ENCODE measurements around the gene ZNF12.

The ZNF12 gene

DNA sequence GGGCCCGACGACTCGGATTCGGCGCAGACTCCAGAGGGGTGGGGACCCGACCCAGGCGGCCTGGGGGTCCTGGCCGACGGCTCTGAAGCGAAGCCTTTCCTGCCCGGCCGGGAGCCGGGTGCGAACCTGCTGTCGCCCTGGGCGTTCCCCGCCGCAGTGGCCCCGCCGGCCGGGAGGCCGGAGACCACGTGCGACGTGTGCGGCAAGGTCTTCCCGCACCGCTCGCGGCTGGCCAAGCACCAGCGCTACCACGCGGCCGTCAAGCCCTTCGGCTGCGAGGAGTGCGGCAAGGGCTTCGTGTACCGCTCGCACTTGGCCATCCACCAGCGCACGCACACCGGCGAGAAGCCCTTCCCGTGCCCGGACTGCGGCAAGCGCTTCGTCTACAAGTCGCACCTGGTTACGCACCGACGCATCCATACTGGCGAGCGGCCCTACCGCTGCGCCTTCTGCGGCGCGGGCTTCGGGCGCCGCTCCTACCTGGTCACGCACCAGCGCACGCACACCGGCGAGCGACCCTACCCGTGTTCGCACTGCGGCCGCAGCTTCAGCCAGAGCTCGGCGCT is 54.2 kb downstream of the ZNF12 start:
- H3K4me3 ChIP-seq (ENCODE audit: low read length), result no peak overlapping the region
- H2AFZ ChIP-seq (ENCODE audit: low read length), result no peak overlapping the region
- H3F3A ChIP-seq (ENCODE audit: insufficient read depth, low read length), result no peaks in the 10 kb centered on the region
- no peaks in the 10 kb centered on the region for H3K79me2 ChIP-seq (ENCODE audit: low read length)
- H3K27me3 ChIP-seq (replicated peaks; ENCODE audit: insufficient read depth, low read length), result no peaks in the 10 kb centered on the region
- no peaks in the 10 kb centered on the region; the same call in 1 of the 2 replicates for H3K9me3 ChIP-seq (replicated peaks; ENCODE audit: insufficient read depth, low read length)
- H4K20me1 ChIP-seq (ENCODE audit: insufficient read depth, low read length), result no peaks in the 10 kb centered on the region
- no peaks in the 10 kb centered on the region for H3K9me2 ChIP-seq (replicated peaks; ENCODE audit: insufficient read depth, low read length)
- H3K27ac ChIP-seq (ENCODE audit: low read length), result no peak overlapping the region
- H3K36me3 ChIP-seq (replicated peaks; ENCODE audit: insufficient read depth, low read length), result no peaks in the 10 kb centered on the region; the same call in 1 of the 2 replicates
- no peak for DNase-seq
- no peak for TF ChIP-seq EZH2 (optimal IDR thresholded peaks at IDR 0.05; ENCODE audit: low read depth, low read length)
- TF ChIP-seq, protein P1, sequence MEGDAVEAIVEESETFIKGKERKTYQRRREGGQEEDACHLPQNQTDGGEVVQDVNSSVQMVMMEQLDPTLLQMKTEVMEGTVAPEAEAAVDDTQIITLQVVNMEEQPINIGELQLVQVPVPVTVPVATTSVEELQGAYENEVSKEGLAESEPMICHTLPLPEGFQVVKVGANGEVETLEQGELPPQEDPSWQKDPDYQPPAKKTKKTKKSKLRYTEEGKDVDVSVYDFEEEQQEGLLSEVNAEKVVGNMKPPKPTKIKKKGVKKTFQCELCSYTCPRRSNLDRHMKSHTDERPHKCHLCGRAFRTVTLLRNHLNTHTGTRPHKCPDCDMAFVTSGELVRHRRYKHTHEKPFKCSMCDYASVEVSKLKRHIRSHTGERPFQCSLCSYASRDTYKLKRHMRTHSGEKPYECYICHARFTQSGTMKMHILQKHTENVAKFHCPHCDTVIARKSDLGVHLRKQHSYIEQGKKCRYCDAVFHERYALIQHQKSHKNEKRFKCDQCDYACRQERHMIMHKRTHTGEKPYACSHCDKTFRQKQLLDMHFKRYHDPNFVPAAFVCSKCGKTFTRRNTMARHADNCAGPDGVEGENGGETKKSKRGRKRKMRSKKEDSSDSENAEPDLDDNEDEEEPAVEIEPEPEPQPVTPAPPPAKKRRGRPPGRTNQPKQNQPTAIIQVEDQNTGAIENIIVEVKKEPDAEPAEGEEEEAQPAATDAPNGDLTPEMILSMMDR (IDR thresholded peaks at IDR 0.05; ENCODE audit: low read length), result no peak
- no peak for TF ChIP-seq EZH2phosphoT487 (IDR thresholded peaks at IDR 0.05; ENCODE audit: low read length)
- no peak overlapping the region for H3K4me2 ChIP-seq (ENCODE audit: low read depth, low read length)
- no peaks in the 10 kb centered on the region for H3K4me1 ChIP-seq (ENCODE audit: low read length)
- no peak overlapping the region for H3K9ac ChIP-seq (ENCODE audit: low read length)

GRCh38 chr7:6651851-6652445 is 54.8 kb downstream of the ZNF12 start:
- DNase-seq, result no peak

DNA sequence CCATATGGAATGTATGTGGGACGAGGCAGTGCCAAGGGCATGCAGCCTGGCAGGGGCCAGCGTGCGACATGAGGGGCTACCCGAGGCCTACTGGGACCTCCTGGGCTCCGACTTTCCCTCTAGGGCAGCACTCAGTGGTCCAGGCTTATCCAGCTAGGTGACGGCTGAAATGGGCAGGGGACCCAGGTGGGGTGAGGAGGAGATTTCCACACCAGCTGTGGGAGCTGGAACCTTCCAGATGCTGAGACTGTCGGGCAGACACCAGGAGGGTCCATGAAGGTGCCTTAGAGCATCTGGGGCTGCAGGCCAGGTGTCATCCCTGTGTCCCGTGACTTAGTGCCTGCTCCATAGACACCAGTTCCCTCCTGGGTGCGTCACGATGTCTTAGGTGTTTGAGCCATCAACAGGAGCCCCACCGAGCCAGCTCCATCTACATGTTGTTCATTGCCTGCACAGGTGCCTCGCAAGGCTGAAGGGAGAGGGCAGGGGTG is 56.2 kb downstream of the ZNF12 start:
- Histone ChIP-seq H3K36me3 (replicated peaks; ENCODE audit: insufficient read depth, low read length) (no peaks in the 10 kb centered on the region; the same call in 1 of the 2 replicates), H4K20me1 (ENCODE audit: insufficient read depth, low read length) (no peaks in the 10 kb centered on the region)
- no peak for DNase-seq

More at GRCh38 chr7:6651851-6652445, 54.8 kb downstream of the ZNF12 start:
- no peak overlapping the region for H2AFZ ChIP-seq (ENCODE audit: low read length)
- no peaks in the 10 kb centered on the region for H3F3A ChIP-seq (ENCODE audit: insufficient read depth, low read length)
- no peaks in the 10 kb centered on the region for H3K9me2 ChIP-seq (replicated peaks; ENCODE audit: insufficient read depth, low read length)
- H4K20me1 ChIP-seq (ENCODE audit: insufficient read depth, low read length), result no peaks in the 10 kb centered on the region
- no peak overlapping the region for H3K9ac ChIP-seq (ENCODE audit: low read length)
- H3K27ac ChIP-seq (ENCODE audit: low read length), result no peak overlapping the region
- H3K4me1 ChIP-seq (ENCODE audit: low read length), result no peaks in the 10 kb centered on the region
- H3K9me3 ChIP-seq (replicated peaks; ENCODE audit: insufficient read depth, low read length), result no peaks in the 10 kb centered on the region; the same call in 1 of the 2 replicates
- H3K79me2 ChIP-seq (ENCODE audit: low read length), result no peaks in the 10 kb centered on the region
- H3K27me3 ChIP-seq (replicated peaks; ENCODE audit: insufficient read depth, low read length), result no peaks in the 10 kb centered on the region
- H3K36me3 ChIP-seq (replicated peaks; ENCODE audit: insufficient read depth, low read length), result no peaks in the 10 kb centered on the region; the same call in 1 of the 2 replicates
- H3K4me2 ChIP-seq (ENCODE audit: low read depth, low read length), result no peak overlapping the region
- no peak overlapping the region for H3K4me3 ChIP-seq (ENCODE audit: low read length)
- TF ChIP-seq EZH2 (optimal IDR thresholded peaks at IDR 0.05; ENCODE audit: low read depth, low read length), result no peak
- TF ChIP-seq EZH2phosphoT487 (IDR thresholded peaks at IDR 0.05; ENCODE audit: low read length), result no peak
- TF ChIP-seq, protein P1 (IDR thresholded peaks at IDR 0.05; ENCODE audit: low read length), result no peak

More for the DNA sequence above, 56.2 kb downstream of the ZNF12 start:
- no peak overlapping the region for H3K4me3 ChIP-seq (ENCODE audit: low read length)
- H3K4me2 ChIP-seq (ENCODE audit: low read depth, low read length), result no peak overlapping the region
- H3K9me3 ChIP-seq (replicated peaks; ENCODE audit: insufficient read depth, low read length), result no peaks in the 10 kb centered on the region; the same call in 1 of the 2 replicates
- no peaks in the 10 kb centered on the region for H3K79me2 ChIP-seq (ENCODE audit: low read length)
- TF ChIP-seq EZH2phosphoT487 (IDR thresholded peaks at IDR 0.05; ENCODE audit: low read length), result no peak
- no peak for TF ChIP-seq EZH2 (optimal IDR thresholded peaks at IDR 0.05; ENCODE audit: low read depth, low read length)
- TF ChIP-seq, protein P1 (IDR thresholded peaks at IDR 0.05; ENCODE audit: low read length), result no peak
- H3K4me1 ChIP-seq (ENCODE audit: low read length), result no peaks in the 10 kb centered on the region
- no peaks in the 10 kb centered on the region for H3K9me2 ChIP-seq (replicated peaks; ENCODE audit: insufficient read depth, low read length)
- no peaks in the 10 kb centered on the region for H3K27me3 ChIP-seq (replicated peaks; ENCODE audit: insufficient read depth, low read length)
- H3K9ac ChIP-seq (ENCODE audit: low read length), result no peak overlapping the region
- no peaks in the 10 kb centered on the region for H3F3A ChIP-seq (ENCODE audit: insufficient read depth, low read length)
- H3K27ac ChIP-seq (ENCODE audit: low read length), result no peak overlapping the region
- H2AFZ ChIP-seq (ENCODE audit: low read length), result no peak overlapping the region

Data from MM.1S (cell line).